Right lung (tissue), 5 donors: ENCODE data around the gene PKLR. TPM values are rescaled to one million over a fixed set of nuclear protein-coding genes. Genes with fewer than 3 reads are reported as not detected.
"Not testable (repeated sequence)": the region's sequence is repeated elsewhere in the genome, so short reads cannot be mapped to it uniquely, and the experiment has no call there.

Experiments used
- DNase-seq, 2 donors: peaks; one replicate each; pipeline ENCODE4 v3.0.0-alpha.2; 2013
- polyA plus RNA-seq, 5 donors: library from polyadenylated mRNA; unstranded; fragments of 120-200 nt; gene quantifications; one replicate each; pipeline versions ENCODE4 v1.2.1 to v1.2.3, GENCODE V29; 2013; ENCODE audit warnings: inconsistent platforms in 1 of 5, low replicate concordance in 1 of 5; ENCODE audit not compliant: insufficient read length in 5 of 5, insufficient read depth in 1 of 5

Gene PKLR
- polyA plus RNA-seq, 5 donors = 0.09 to 0.46 TPM; not detected in 3

GRCh38 chr1:155318082-155318481, 16.8 kb upstream of the PKLR start:
- no peak for DNase-seq

- DNase-seq = no peak
Observed at GRCh38 chr1:155316922-155317321, 15.7 kb upstream of the PKLR start.

- DNase-seq = no peak
Observed at GRCh38 chr1:155313261-155313660, 12.0 kb upstream of the PKLR start.

GRCh38 chr1:155309423-155310021, 8.3 kb upstream of the PKLR start:
- peak; percentile 15 to 26 for DNase-seq

- DNase-seq = peak; percentile 98 to 99
Observed at GRCh38 chr1:155308493-155309422, 7.5 kb upstream of the PKLR start, which contains the start of gene FDPS. TSS of gene FDPS (plus strand) at chr1:155308866. CDS start at chr1:155309790, 924 bp downstream.

- peak in 1 of 2 donors; percentile 36 for DNase-seq
Observed at GRCh38 chr1:155307247-155307740, 6.1 kb upstream of the PKLR start.

GRCh38 chr1:155305881-155306391, 4.7 kb upstream of the PKLR start:
- DNase-seq = no peak

GRCh38 chr1:155304558-155305063, 3.4 kb upstream of the PKLR start:
- no peak for DNase-seq

- no peak for DNase-seq
Observed at GRCh38 chr1:155300553-155301329, 497 bp downstream of the PKLR start.

GRCh38 chr1:155300024-155300423, 1.2 kb downstream of the PKLR start:
- DNase-seq = no peak

- DNase-seq = no peak
Observed at GRCh38 chr1:155297384-155297783, 3.9 kb downstream of the PKLR start.

GRCh38 chr1:155296661-155297060, 4.6 kb downstream of the PKLR start:
- DNase-seq = no peak

GRCh38 chr1:155295942-155296267, 5.3 kb downstream of the PKLR start:
- no peak for DNase-seq

- no peak for DNase-seq
Observed at GRCh38 chr1:155295183-155295941, 5.9 kb downstream of the PKLR start.

GRCh38 chr1:155294520-155295182, 6.6 kb downstream of the PKLR start:
- DNase-seq = no peak

- no peak for DNase-seq
Observed at GRCh38 chr1:155293086-155293749, 8.0 kb downstream of the PKLR start.

- not testable (repeated sequence) for DNase-seq
Observed at GRCh38 chr1:155291006-155291405, 10.2 kb downstream of the PKLR start.

GRCh38 chr1:155287987-155288543, 13.2 kb downstream of the PKLR start:
- no peak for DNase-seq

- no peak for DNase-seq
Observed at GRCh38 chr1:155286544-155286943, 14.7 kb downstream of the PKLR start.
